ENCODE data around the gene PPARA.

The PPARA gene

GRCh38 chr22:46220921-46221320 lies 70.6 kb downstream of the PPARA start:
- DNase-seq: no peak

GRCh38 chr22:46224044-46224897 lies 73.9 kb downstream of the PPARA start:
- no peak for DNase-seq

DNA sequence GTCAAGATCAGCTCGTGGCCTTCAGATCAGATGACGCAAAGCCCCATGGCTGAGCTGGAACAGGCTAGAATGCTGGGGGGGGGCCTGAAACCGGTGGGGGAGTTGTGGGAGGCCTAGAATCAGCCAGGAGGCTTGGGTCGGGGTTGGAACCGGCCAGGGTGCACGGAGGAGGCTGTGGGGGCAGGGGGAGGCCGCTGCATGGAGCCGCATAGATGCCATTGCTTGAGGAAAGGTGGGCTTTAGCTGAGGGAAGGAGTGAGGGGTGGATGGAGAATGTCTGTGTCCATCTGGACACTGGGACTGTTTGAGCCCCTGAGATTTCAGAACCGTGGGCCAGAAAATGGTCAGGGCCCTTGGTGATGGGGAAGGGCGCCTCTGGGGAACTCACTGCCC lies 74.6 kb downstream of the PPARA start:
- DNase-seq: no peak

- DNase-seq: no peak
Observed at GRCh38 chr22:46225631-46226030, 75.3 kb downstream of the PPARA start.

DNA sequence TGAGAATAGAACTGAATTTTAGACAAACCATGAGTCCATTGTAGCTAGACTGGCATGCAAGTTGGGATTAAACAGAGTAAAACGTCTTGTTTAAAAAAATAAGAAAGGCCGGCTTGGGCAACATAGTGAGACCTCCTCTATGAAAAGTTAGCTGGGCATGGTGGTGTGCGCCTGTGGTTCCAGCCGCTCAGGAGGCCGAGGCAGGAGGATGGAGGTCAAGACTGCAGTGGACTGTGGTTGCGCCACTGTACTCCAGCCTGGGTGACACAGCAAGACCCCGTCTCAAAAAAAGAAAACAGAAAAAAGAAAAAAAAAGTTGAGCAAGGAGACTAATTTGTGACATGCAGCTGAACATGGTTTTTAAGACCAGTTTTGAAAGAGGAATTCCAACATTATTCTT lies 76.3 kb downstream of the PPARA start:
- DNase-seq: no peak

- no peak for DNase-seq
Observed at GRCh38 chr22:46229701-46230100, 79.4 kb downstream of the PPARA start.

GRCh38 chr22:46230262-46230901 lies 80.1 kb downstream of the PPARA start:
- no peak for DNase-seq

DNA sequence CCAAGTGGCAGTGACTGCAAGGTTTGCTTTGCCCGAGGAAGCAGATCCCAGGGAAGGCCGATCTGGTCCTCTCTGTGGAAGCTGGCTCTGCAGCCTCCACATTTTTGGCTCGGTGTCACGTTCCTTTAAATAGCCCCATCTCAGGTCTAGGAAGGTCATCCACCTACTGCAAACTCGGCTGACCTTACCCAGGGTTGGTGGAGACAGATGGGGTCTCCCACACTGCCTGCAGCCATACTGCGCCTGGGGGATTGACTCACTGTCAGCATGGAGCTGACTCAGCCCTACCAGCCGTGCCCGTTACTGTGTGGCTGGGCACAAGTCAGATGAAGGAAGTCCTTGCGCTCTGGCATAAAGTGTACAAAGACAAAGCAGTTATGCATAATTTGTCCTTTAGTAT lies 82.9 kb downstream of the PPARA start:
- DNase-seq: no peak

DNA sequence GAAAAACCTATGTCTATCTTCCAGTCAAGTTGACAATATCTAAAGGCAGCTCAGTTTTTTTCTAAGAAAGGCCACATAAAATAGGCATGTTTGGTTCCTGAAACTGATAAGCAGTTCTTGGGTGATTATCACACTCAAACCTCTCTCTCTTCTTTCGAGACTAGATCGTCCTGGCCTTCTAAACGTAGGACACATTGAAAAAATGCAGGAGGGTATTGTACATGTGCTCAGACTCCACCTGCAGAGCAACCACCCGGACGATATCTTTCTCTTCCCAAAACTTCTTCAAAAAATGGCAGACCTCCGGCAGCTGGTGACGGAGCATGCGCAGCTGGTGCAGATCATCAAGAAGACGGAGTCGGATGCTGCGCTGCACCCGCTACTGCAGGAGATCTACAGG lies 84.6 kb downstream of the PPARA start:
- no peak for DNase-seq

DNA sequence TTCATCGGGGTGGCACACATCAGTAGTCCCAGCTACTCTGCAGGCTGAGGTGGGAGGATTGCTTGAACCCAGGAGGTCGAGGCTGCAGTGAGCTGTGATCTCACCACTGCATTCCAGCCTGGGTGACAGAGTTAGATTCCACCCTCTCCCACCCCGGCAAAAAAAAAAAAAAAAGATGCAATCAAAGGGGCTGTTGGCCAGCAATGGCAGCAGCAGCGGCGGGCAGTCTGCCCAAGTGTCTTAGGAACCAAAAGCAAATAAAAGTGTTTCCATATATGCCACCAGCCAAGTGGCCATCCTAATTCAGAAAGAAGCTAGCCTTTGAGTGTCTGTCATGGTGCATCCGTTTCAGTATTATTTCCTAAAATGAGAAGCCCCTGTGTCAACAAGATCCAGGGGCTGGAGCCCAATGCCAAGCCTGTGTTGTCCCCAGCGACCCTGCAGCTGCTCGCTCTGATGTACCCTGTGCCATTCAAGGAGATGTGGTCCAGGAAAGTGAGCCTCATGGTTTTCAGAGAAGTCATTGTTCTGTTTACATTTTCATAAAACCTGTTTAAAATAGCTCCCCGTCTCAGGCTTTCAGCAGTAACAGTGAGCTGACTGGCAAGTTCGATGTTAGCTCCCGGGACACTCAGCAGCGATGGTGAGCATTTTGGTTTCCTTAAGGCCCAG lies 87.3 kb downstream of the PPARA start:
- no peak for DNase-seq

DNA sequence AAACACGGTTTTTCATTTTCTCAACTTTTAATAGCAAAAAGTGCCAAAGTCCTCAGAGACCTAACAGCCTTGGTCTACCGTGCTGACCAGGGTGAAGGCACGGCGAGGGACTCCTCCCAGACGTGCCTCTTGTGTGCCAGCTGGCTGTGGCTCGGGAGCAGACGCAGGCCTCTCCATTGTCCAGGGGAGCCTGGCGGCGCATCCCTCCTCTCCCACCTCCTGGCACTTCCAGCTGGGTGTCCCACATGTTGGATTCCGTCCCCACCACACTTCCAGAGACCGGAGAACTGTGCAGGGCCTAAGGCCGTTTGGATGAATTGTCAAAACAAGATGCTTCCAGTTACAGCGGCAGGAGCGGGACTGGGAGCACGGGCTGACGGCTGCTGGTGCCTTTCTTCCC lies 88.2 kb downstream of the PPARA start:
- DNase-seq: no peak

DNA sequence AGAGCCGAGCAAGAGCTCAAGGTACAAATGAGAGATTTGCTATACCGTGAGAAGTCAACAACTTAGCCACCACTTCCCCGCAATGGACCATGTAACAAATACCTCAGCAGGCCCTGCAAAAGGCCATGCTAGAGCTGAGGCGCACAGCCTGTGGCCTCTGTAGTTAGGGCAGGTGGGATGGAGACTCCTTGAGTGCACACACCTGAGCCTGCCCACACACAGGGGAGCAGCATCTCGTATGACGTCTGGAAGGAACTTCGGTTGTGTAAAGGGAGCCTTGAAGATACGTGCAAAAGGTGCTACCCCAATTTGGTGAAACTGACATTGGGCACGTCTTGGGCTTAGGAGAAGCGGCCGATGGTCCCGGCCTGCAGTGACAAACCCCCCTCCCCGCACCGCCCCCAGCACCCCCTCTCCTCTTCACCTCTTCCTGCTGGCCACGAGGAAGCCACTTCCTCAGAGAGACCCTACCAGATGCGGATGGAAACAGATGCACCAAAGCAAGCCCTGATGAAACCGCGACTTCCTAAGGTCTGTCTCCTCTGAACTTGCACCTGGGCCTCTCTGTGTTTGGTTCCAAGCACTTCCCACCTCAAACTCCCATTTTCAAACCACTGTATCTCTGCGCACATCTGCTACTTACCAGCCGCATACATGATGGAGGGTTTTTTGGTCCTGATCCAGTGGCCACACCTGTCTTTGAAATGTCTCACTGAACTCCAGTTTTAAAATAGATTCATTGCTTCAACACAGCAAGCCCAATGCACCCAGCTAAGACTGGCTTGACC lies 89.1 kb downstream of the PPARA start:
- no peak for DNase-seq

- DNase-seq: no peak
Observed at GRCh38 chr22:46240073-46240472, 89.7 kb downstream of the PPARA start.

DNA sequence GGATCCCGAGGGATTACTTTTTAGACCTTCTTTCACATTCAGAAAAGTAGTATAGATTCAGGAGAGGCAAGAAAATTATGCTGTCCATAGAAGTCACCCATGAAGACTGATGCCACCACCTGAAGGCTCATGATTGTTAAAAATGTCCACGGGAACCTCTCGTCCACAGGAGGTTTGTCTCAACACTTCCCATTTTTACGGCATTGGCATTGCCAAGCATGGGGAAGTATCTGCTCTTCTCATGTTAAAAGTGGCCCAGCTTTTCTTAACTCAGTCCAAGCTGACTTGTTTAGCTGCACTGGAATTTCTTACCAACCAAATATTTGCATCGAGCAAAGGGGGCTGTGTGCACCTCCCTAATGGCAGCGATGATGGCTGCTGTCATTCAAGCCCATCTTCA lies 90.2 kb downstream of the PPARA start:
- DNase-seq: no peak

DNA sequence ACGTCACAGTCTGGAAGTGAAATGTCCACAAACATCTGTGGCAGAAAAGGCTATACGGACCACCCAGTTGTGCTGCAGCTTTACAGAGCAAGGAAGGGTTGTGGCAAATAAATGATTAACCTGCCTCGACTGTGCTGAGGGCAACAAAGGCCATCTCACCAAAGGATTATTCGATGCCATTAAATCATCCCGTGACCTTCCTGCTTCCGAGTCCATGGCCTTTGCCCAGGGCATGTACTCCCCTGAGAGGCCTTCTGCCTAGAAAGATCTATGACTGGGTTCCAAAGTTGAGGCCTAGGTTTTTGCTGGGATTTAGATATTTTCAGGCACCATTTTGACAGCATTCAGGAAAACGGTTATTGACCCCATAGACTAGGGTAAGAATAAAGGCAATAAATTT lies 90.6 kb downstream of the PPARA start:
- DNase-seq: no peak

DNA sequence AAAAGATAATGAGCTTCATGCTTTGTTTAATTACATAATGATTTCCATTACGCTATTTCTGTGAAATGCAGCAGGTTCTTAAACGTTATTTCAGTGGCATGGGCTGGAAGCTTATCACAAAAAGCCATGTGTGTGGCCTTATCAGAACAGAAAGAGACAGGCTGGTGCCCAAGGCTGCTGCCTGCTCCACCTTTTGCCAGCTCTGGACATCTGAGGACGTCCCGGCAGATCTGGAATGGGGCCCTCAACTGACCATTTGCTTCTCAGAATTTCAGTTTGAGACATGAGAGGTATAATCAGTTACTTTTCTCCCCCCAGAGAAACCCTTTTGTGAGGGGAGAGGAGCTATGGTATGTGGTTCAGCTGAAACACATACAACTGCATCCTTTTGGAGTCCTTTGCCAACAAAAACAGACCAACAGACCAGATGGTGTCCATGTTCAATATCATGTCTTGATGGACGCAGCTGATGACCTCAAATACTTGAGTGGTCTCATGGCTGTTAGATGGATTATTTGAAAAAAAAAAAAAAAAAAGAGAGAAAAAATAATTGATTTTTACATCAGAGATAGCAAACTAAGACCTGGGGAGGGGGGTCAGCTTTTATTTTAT lies 91.2 kb downstream of the PPARA start:
- DNase-seq: no peak

GRCh38 chr22:46242076-46242475 lies 91.8 kb downstream of the PPARA start:
- DNase-seq: no peak

DNA sequence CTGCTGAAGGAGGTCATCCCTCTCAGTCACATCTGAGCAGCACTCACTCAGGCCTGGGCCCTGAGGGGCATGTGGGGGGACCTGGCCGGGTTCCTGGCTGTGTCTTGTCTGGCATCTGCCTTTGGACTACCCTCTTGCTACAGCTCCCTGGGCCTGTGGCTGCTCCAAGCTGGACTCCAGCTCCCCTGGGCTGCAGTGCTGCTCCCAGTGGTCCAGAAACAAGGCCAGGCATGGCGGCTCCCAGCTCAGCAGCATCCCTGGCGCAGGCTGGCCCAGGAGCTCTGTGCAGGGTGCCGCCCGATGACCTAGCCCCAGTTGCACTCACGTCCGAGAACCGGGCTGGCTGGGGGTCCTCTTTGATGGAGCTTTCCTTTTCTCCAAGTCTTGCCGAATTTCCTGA lies 94.4 kb downstream of the PPARA start:
- DNase-seq: no peak

DNA sequence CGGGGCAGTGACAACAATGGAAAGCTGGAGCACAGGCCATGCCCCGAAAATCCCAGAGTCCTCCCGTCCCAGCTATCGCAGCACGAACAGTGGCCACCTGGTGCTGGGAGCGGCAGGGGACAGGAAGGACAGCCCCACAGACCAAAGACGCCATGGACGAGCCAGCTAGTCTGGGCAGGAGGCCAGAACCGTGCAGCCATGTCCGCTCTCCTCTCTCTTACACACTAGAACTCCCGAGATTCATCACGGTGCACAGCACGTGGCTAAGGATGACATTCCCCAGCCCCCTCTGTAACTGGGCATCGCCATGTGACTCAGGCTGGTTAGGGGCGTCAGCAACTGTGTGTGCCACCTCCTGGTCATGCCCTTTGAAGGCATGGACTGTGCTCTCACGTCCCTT lies 95.2 kb downstream of the PPARA start:
- DNase-seq: no peak

DNA sequence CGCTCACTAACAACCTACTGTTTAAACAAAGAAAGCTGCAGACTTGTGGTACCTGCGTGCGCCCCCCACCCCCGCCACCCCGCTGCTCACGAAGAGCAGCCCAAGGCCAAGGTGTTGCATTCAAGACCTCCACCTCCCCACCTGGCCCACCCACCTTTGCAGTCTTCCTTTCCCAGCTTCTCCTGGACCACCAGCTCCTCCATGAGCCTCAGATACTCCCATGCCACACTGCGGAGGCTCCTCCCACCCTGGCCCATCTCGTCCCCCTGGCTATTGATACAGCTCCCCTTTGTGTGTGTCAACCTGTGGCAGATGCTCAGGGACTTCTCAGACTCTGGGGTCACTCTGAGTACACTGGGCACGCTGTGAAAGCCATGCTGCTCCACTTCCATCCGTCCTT lies 95.9 kb downstream of the PPARA start:
- no peak for DNase-seq

DNA sequence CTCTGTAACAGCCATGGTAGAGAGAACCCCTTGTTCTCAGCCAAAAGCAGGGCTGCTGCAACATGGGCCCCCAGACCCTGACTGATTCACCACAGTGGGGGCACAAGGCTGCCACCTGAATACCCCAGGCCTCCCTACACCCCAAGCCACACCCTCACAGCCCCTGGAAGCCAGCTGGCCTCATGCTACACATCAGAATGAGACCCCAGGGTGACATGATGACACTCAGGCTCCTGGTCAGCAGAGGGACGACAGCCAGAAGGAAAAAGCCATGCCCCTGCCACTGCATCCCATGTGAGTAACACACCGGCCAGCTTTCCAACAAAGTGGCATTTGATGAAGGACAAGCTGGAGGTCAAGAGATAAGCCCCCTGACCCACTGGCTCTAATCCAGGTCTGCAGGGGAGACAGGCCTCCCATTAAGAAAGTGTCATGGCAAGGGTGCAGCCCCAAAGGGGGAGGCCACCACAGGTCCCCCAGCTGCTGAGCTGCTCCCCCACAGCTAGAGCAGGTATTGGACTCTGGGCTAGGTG lies 97.2 kb downstream of the PPARA start:
- no peak for DNase-seq

DNA sequence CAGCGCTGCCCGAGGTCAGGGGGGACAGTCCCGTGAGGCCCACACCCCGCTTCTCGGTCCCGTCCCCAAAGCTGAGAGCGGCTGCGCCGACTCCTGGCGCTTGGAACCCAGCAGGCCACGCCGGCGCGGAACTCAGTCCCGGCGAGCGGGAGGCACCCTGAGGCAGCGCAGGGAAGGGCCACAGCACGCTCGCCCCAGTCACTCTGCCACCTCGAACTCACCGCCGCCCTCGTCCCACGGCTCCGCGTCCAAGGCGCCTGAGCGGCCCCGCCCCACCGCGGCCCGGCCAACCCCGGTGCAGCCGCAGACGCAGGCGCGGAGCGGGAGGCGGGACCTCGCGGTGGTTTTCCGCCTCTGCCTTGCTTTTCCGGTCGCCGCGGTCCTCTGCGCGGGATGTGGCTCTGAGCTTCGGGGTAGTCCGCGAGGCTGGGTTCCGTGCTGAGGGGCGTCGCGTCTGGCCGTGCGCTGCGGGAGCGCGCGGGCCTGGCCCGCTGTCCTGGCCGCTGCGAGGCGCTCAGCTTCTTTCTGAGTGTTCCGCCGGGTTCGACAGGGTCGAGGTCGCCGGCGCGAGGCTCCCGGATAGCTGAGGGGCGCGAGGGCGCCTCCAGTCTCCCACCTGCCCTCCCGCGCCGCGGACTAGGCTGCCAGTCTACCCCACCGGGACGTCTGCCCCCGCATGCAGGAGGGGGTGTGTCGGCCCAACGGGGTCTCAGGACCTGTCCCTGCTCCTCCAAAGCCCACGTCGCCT lies 99.9 kb downstream of the PPARA start, which contains the start of gene CDPF1:
TSS of gene CDPF1 (minus strand) at position 259 of the 748 bp plus-strand sequence. CDS start 2,009 bp downstream, outside the sequence.
- peak; percentile 89 for DNase-seq
